Suppressor macrophage (primary cell): ENCODE data around the gene PRDM9.

ENCODE experiments used
- DNase-seq, 4 experiments: peaks; one replicate each; pipeline ENCODE4 v3.0.0-alpha.2; 2020 to 2022

PRDM9 gene

DNA sequence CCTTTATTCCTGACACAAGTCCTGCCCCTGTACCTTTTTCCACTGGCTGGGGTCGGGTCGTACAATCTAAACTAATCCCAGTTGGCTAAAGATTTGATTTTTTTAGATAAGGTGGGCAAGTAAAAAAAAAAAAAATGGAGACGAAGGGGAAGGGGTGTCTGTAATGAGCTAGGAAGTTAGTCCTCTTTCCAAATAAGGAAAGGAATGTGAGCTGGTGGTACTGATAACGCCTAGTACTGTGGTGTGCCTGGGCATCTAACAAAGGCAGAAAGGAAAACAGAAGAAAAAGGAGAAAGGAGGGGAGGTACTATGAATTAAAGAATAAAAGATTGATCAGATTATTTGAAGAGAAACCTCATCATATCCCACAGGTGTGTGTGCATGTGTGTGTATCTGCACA, 21.3 kb downstream of the PRDM9 start:
- DNase-seq: no peak

DNA sequence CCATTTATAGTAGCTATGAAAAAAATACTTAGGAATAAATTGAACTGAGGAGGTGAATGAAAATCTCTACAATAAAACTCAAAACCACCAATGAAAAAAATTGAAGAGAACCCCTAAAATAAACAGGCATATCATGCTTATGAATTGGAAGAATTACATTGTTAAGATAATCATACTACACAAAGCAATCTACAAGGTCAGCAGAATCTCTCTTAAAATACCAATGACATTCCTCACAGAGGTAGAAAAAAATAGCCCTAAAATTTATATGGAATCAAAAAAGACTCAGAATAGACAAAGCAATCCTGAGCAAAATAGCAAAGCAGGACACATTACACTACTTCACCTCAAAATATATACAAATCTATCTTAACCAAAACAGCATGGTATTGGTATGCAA, 23.2 kb downstream of the PRDM9 start:
- no peak for DNase-seq

- DNase-seq: no peak
Observed at GRCh38 chr5:23571059-23571458, 63.6 kb downstream of the PRDM9 start.
